HEK293 (cell line): ENCODE measurements around the gene ARHGAP26.
A peak's percentile ranks its signal among the peaks of the same experiment; 100 is the strongest.

Experiments used
- CTCF ChIA-PET: fragments of 350-600 bp; formaldehyde crosslinking; extraction: SDS; loops from one replicate; lab custom pipeline; 2021; ENCODE audit warnings: antibody characterized with exemption; lab: Yijun Ruan, JAX
- POLR2A ChIA-PET: fragments of 300-600 bp; formaldehyde crosslinking; extraction: SDS; loops from one replicate; lab custom pipeline; 2020; ENCODE audit warnings: antibody characterized with exemption, inconsistent platforms; lab: Yijun Ruan, JAX
- H3K27ac ChIP-seq: fragments of 200-500 bp; sonication (Bioruptor generic); 2 replicates; pipeline ENCODE4 v1.5.1; 2014; ENCODE audit warnings: low read depth, low read length, control low read depth, inconsistent platforms; ENCODE audit errors: extremely low read depth
- H3K36me3 ChIP-seq, 2 experiments: fragments of 200-500 bp in 1 of 2; sonication (Bioruptor generic) in 1 of 2; 1 replicate in 1 of 2; 2 replicates in 1 of 2; pipeline ENCODE4 v1.5.1; 2014 to 2017; ENCODE audit warnings: inconsistent platforms in 2 of 2, low read length in 2 of 2; ENCODE audit not compliant: control insufficient read depth in 2 of 2, insufficient read depth in 1 of 2
- H3K4me1 ChIP-seq: fragments of 200-500 bp; sonication (Bioruptor generic); 2 replicates; pipeline ENCODE4 v1.5.1; 2014; ENCODE audit warnings: mild to moderate bottlenecking, low read length, inconsistent platforms; ENCODE audit not compliant: control insufficient read depth, insufficient read depth
- H3K4me3 ChIP-seq: 2 replicates; pipeline ENCODE4 v1.5.1; 2011; ENCODE audit warnings: low read depth, mild to moderate bottlenecking, control low read depth, low read length, moderate library complexity
- H3K9me3 ChIP-seq: fragments of 200-500 bp; sonication (Bioruptor generic); 2 replicates; pipeline ENCODE4 v1.5.1; 2014; ENCODE audit warnings: low read depth, low read length, inconsistent platforms; ENCODE audit not compliant: control insufficient read depth, insufficient read depth
- EGR2 ChIP-seq: fragments of 450-650 bp; formaldehyde crosslinking; IDR thresholded peaks from 2 replicates; pipeline ENCODE4 v1.5.1; 2016; ENCODE audit warnings: low read depth, missing biosample characterization, missing genetic modification characterization
- IKZF3 ChIP-seq: fragments of 450-650 bp; IDR thresholded peaks from 2 replicates; pipeline ENCODE4 v1.5.0; 2018; ENCODE audit warnings: missing biosample characterization, mild to moderate bottlenecking, missing genetic modification characterization, moderate library complexity
- MEIS1 ChIP-seq: sonication (generic); formaldehyde crosslinking; IDR thresholded peaks from 2 replicates; pipeline ENCODE4 v1.8.1; 2022; ENCODE audit warnings: missing genetic modification reagents, mild to moderate bottlenecking, borderline replicate concordance
- PRDM1 ChIP-seq: fragments of 450-650 bp; formaldehyde crosslinking; IDR thresholded peaks from 2 replicates; pipeline ENCODE4; 2016; ENCODE audit warnings: missing biosample characterization, missing genetic modification characterization
- SALL2 ChIP-seq: fragments of 450-650 bp; formaldehyde crosslinking; IDR thresholded peaks from 2 replicates; pipeline ENCODE4 v1.5.0; 2017; ENCODE audit warnings: missing biosample characterization, mild to moderate bottlenecking, missing genetic modification characterization, borderline replicate concordance
- ZBTB17 ChIP-seq: fragments of 450-650 bp; formaldehyde crosslinking; IDR thresholded peaks from 2 replicates; pipeline ENCODE4 v1.5.1; 2016; ENCODE audit warnings: missing biosample characterization, missing genetic modification characterization
- ZFHX2 ChIP-seq: fragments of 450-650 bp; formaldehyde crosslinking; conservative IDR thresholded peaks from 2 replicates; pipeline ENCODE4 v1.5.1; 2016; ENCODE audit warnings: missing biosample characterization, missing genetic modification characterization
- ZIC2 ChIP-seq: fragments of 450-650 bp; formaldehyde crosslinking; IDR thresholded peaks from 2 replicates; pipeline ENCODE4 v1.5.1; 2016; ENCODE audit warnings: missing biosample characterization, missing genetic modification characterization
- ZNF10 ChIP-seq: fragments of 450-650 bp; formaldehyde crosslinking; IDR thresholded peaks from 2 replicates; pipeline ENCODE4 v1.5.1; 2017; ENCODE audit warnings: missing biosample characterization, missing genetic modification characterization
- ZNF221 ChIP-seq: fragments of 450-650 bp; formaldehyde crosslinking; IDR thresholded peaks from 2 replicates; pipeline ENCODE4 v1.5.1; 2017; ENCODE audit warnings: missing biosample characterization, missing genetic modification characterization, borderline replicate concordance
- ZNF239 ChIP-seq: fragments of 450-650 bp; formaldehyde crosslinking; IDR thresholded peaks from 2 replicates; pipeline ENCODE4 v1.5.1; 2016; ENCODE audit warnings: missing biosample characterization, missing genetic modification characterization
- ZNF274 ChIP-seq, 2 experiments: fragments of 200-500 bp in 1 of 2; fragments of 450-650 bp in 1 of 2; sonication (Bioruptor generic) in 1 of 2; formaldehyde crosslinking in 1 of 2; IDR thresholded peaks; 2 replicates each; pipeline versions ENCODE4 v1.5.1 to v1.6.1; 2014 to 2016; ENCODE audit warnings: borderline replicate concordance in 1 of 2, inconsistent platforms in 1 of 2, low read length in 1 of 2, missing biosample characterization in 1 of 2, missing genetic modification characterization in 1 of 2
- ZNF48 ChIP-seq: fragments of 450-650 bp; formaldehyde crosslinking; IDR thresholded peaks from 2 replicates; pipeline ENCODE4 v1.5.1; 2016; ENCODE audit warnings: missing biosample characterization, missing genetic modification characterization
- ZNF600 ChIP-seq: fragments of 450-650 bp; formaldehyde crosslinking; IDR thresholded peaks from 2 replicates; pipeline ENCODE4 v1.5.1; 2016; ENCODE audit warnings: missing biosample characterization, missing genetic modification characterization
- ZNF621 ChIP-seq: fragments of 450-650 bp; formaldehyde crosslinking; IDR thresholded peaks from 2 replicates; pipeline ENCODE4 v1.5.1; 2017; ENCODE audit warnings: missing biosample characterization, missing genetic modification characterization
- ZNF624 ChIP-seq: fragments of 450-650 bp; formaldehyde crosslinking; IDR thresholded peaks from 2 replicates; pipeline ENCODE4 v1.5.1; 2017; ENCODE audit warnings: missing biosample characterization, missing genetic modification characterization
- ZNF664 ChIP-seq: fragments of 450-650 bp; formaldehyde crosslinking; IDR thresholded peaks from 2 replicates; pipeline ENCODE4 v1.5.1; 2016; ENCODE audit warnings: missing biosample characterization, missing genetic modification characterization
- ZNF707 ChIP-seq: fragments of 450-650 bp; formaldehyde crosslinking; IDR thresholded peaks from 2 replicates; pipeline ENCODE4 v1.5.1; 2016; ENCODE audit warnings: missing biosample characterization, missing genetic modification characterization
- TF ChIP-seq, protein P1 (sequence below): fragments of 450-650 bp; formaldehyde crosslinking; IDR thresholded peaks from 2 replicates; pipeline ENCODE4 v1.5.1; 2016; ENCODE audit warnings: missing biosample characterization, missing genetic modification characterization
- TF ChIP-seq, protein P2 (sequence below): fragments of 450-650 bp; formaldehyde crosslinking; IDR thresholded peaks from 2 replicates; pipeline ENCODE4 v1.5.1; 2016; ENCODE audit warnings: missing biosample characterization, missing genetic modification characterization
- TF ChIP-seq, protein P3 (sequence below): fragments of 450-650 bp; formaldehyde crosslinking; IDR thresholded peaks from 2 replicates; pipeline ENCODE4 v1.5.1; 2016; ENCODE audit warnings: missing biosample characterization, missing genetic modification characterization
- TF ChIP-seq, protein P4 (sequence below): fragments of 450-650 bp; formaldehyde crosslinking; IDR thresholded peaks from 2 replicates; pipeline ENCODE4 v1.5.1; 2016; ENCODE audit warnings: missing biosample characterization, missing genetic modification characterization

The ARHGAP26 gene

DNA sequence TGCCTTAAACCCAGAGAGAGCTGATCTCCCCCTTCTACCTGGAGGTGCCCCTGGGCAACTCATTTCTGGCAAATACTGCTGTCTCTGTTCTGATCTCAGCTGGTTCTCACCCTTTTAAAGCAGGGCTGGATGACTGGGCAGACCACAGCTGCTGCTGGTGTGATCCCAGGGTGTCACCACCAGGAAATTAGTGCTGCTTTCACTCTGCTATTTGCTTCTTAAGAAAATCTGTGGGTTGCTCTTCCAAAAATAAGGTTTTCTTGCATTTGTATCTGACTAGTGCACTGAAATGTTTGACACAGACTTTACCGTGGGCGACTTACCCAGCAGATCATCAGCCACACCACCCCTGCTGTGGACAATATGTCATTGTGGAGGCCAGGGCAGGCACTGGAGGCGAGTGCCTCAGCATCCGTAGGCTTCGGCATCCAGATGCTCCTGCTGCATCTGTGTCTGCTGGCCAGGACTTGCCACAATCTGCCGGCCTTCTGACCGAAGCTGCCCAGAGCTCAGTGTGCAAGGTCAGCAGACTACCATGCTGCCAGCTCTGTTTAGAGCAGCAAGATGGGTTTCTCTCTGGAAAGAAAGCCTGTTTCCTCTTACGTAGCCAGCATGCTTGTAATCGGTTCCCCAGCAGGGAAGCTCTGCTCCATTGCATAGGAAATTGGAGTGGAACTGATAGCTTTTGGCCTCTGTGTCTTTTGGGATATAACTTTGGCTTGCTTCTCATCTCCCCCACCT lies 13.6 kb downstream of the ARHGAP26 start:
- Histone ChIP-seq H3K9me3 (no peaks in the 10 kb centered on the region), H3K27ac (no peak overlapping the region)
- POLR2A ChIA-PET, result interaction anchor here (2.5 kb wide), 1 partner anchor 14 kb away, joined by 10 read pairs; the partner anchor contains the start of gene ARHGAP26
- TF ChIP-seq ZFHX2 (tag by site-specific recombination) (peak; percentile 69), ZNF274 (IDR thresholded peaks at IDR 0.05; ENCODE audit: low read length) (no peak), ZNF274 (tag by site-specific recombination; IDR thresholded peaks at IDR 0.05; ENCODE audit: borderline replicate concordance) (no peak), ZNF10 (tag by site-specific recombination) (no peak), ZIC2 (tag by site-specific recombination) (peak; percentile 60), ZNF621 (tag by site-specific recombination) (no peak), ZNF239 (tag by site-specific recombination) (no peak), ZNF221 (no peak), SALL2 (tag by site-specific recombination) (no peak), ZNF48 (tag by site-specific recombination) (no peak), MEIS1 (no peak), ZBTB17 (tag by site-specific recombination) (peak; percentile 91), ZNF624 (tag by site-specific recombination) (no peak), EGR2 (tag by site-specific recombination) (peak; percentile 62; the same call in 1 of the 2 replicates), ZNF600 (tag by site-specific recombination) (peak; percentile 91), PRDM1 (tag by site-specific recombination) (no peak), IKZF3 (tag by site-specific recombination) (peak; percentile 18; the same call in 1 of the 2 replicates), ZNF707 (tag by site-specific recombination) (no peak), ZNF664 (tag by site-specific recombination) (no peak)
- TF ChIP-seq, protein P1, sequence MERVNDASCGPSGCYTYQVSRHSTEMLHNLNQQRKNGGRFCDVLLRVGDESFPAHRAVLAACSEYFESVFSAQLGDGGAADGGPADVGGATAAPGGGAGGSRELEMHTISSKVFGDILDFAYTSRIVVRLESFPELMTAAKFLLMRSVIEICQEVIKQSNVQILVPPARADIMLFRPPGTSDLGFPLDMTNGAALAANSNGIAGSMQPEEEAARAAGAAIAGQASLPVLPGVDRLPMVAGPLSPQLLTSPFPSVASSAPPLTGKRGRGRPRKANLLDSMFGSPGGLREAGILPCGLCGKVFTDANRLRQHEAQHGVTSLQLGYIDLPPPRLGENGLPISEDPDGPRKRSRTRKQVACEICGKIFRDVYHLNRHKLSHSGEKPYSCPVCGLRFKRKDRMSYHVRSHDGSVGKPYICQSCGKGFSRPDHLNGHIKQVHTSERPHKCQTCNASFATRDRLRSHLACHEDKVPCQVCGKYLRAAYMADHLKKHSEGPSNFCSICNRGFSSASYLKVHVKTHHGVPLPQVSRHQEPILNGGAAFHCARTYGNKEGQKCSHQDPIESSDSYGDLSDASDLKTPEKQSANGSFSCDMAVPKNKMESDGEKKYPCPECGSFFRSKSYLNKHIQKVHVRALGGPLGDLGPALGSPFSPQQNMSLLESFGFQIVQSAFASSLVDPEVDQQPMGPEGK (tag by site-specific recombination), result peak; percentile 9; the same call in 1 of the 2 replicates
- TF ChIP-seq, protein P2, sequence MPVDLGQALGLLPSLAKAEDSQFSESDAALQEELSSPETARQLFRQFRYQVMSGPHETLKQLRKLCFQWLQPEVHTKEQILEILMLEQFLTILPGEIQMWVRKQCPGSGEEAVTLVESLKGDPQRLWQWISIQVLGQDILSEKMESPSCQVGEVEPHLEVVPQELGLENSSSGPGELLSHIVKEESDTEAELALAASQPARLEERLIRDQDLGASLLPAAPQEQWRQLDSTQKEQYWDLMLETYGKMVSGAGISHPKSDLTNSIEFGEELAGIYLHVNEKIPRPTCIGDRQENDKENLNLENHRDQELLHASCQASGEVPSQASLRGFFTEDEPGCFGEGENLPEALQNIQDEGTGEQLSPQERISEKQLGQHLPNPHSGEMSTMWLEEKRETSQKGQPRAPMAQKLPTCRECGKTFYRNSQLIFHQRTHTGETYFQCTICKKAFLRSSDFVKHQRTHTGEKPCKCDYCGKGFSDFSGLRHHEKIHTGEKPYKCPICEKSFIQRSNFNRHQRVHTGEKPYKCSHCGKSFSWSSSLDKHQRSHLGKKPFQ (tag by site-specific recombination), result peak; percentile 89
- TF ChIP-seq, protein P3, sequence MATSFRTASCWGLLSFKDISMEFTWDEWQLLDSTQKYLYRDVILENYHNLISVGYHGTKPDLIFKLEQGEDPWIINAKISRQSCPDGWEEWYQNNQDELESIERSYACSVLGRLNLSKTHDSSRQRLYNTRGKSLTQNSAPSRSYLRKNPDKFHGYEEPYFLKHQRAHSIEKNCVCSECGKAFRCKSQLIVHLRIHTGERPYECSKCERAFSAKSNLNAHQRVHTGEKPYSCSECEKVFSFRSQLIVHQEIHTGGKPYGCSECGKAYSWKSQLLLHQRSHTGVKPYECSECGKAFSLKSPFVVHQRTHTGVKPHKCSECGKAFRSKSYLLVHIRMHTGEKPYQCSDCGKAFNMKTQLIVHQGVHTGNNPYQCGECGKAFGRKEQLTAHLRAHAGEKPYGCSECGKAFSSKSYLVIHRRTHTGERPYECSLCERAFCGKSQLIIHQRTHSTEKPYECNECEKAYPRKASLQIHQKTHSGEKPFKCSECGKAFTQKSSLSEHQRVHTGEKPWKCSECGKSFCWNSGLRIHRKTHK, result no peak
- TF ChIP-seq, protein P4, sequence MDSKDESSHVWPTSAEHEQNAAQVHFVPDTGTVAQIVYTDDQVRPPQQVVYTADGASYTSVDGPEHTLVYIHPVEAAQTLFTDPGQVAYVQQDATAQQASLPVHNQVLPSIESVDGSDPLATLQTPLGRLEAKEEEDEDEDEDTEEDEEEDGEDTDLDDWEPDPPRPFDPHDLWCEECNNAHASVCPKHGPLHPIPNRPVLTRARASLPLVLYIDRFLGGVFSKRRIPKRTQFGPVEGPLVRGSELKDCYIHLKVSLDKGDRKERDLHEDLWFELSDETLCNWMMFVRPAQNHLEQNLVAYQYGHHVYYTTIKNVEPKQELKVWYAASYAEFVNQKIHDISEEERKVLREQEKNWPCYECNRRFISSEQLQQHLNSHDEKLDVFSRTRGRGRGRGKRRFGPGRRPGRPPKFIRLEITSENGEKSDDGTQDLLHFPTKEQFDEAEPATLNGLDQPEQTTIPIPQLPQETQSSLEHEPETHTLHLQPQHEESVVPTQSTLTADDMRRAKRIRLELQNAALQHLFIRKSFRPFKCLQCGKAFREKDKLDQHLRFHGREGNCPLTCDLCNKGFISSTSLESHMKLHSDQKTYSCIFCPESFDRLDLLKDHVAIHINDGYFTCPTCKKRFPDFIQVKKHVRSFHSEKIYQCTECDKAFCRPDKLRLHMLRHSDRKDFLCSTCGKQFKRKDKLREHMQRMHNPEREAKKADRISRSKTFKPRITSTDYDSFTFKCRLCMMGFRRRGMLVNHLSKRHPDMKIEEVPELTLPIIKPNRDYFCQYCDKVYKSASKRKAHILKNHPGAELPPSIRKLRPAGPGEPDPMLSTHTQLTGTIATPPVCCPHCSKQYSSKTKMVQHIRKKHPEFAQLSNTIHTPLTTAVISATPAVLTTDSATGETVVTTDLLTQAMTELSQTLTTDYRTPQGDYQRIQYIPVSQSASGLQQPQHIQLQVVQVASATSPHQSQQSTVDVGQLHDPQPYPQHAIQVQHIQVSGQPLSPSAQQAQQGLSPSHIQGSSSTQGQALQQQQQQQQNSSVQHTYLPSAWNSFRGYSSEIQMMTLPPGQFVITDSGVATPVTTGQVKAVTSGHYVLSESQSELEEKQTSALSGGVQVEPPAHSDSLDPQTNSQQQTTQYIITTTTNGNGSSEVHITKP, result peak; percentile 81
- TF ChIP-seq, all 188 proteins: peak for 9
- no peaks in the 10 kb centered on the region for H3K36me3 ChIP-seq
- H3K4me3 ChIP-seq, result no peak overlapping the region
- peaks cover 26% of the 10 kb centered on the region for H3K4me1 ChIP-seq
- CTCF ChIA-PET, result interaction anchor here (0.9 to 1.5 kb wide), 7 partner anchors 13 to 95 kb away, joined by 3 to 4 read pairs (median 3); partner anchors contain the start of gene ARHGAP26
